GM12878 (cell line): ENCODE data around the gene PHC2. TPM values are rescaled to one million over a fixed set of nuclear protein-coding genes. Genes with fewer than 3 reads are reported as not detected.

Experiments used
- ATAC-seq: fragments of 200-7000 bp; cut with Tn5 transposase; 3 replicates; pipeline ENCODE4 v1.9.1; 2020; ENCODE audit warnings: mild to moderate bottlenecking, moderate library complexity
- BruUV-seq: library from RNA; stranded (reverse); fragments of 400-500 nt; replicated peaks from 2 replicates; lab custom pipeline; 2021; lab: Mats Ljungman, UMichigan
- CTCF ChIA-PET: fragments of 300-600 bp; sonication (Branson Sonifier 250); formaldehyde crosslinking; extraction: SDS; loops from one replicate; lab custom pipeline; 2021; ENCODE audit warnings: inconsistent platforms; lab: Yijun Ruan, JAX
- POLR2A ChIA-PET: fragments of 350-600 bp; formaldehyde crosslinking; extraction: SDS; loops from one replicate; lab custom pipeline; 2021; ENCODE audit warnings: inconsistent platforms; lab: Charles Lee
- RAD21 ChIA-PET: fragments of 300-600 bp; sonication (Branson Sonifier 250); formaldehyde crosslinking; loops from one replicate; lab custom pipeline; 2023; ENCODE audit warnings: antibody characterized with exemption; ENCODE audit not compliant: unreplicated experiment; lab: Charles Lee
- SMC1A ChIA-PET: fragments of 300-600 bp; sonication (Branson Sonifier 250); formaldehyde crosslinking; loops from one replicate; lab custom pipeline; 2023; ENCODE audit not compliant: unreplicated experiment, uncharacterized antibody; lab: Charles Lee
- DNase-seq: peaks from one replicate; pipeline ENCODE4 v3.0.0-alpha.2; 2011; ENCODE audit warnings: low read depth, low spot score
- FAIRE-seq: peaks from 3 replicates; lab custom pipeline; 2011; peaks lifted over from hg19 to GRCh38; lab: Jason Lieb, UNC
- H2AFZ ChIP-seq: 2 replicates; pipeline ENCODE4 v1.6.0; 2011; ENCODE audit warnings: low read depth, low read length, control low read depth; ENCODE audit not compliant: control insufficient read depth
- H3K27ac ChIP-seq: 2 replicates; pipeline ENCODE4 v1.5.1; 2011; ENCODE audit warnings: control low read depth; ENCODE audit not compliant: control insufficient read depth, insufficient read depth
- H3K27me3 ChIP-seq, 2 experiments: replicated peaks in 1 of 2; 2 replicates each; pipeline versions ENCODE4 v1.6.0 to v1.6.1; 2011; ENCODE audit warnings: low read length in 1 of 2; ENCODE audit not compliant: control insufficient read depth in 2 of 2, insufficient read depth in 2 of 2
- H3K36me3 ChIP-seq, 2 experiments: 2 replicates each; pipeline ENCODE4 v1.5.1; 2011; ENCODE audit warnings: low read length in 1 of 2; ENCODE audit not compliant: control insufficient read depth in 2 of 2, insufficient read depth in 2 of 2
- H3K4me1 ChIP-seq: 2 replicates; pipeline ENCODE4 v1.6.1; 2011; ENCODE audit warnings: mild to moderate bottlenecking, low read length, moderate library complexity, mixed read lengths; ENCODE audit not compliant: control insufficient read depth, insufficient read depth
- H3K4me2 ChIP-seq: 2 replicates; pipeline ENCODE4 v1.6.0; 2011; ENCODE audit warnings: control low read depth; ENCODE audit not compliant: control insufficient read depth, insufficient read depth
- H3K4me3 ChIP-seq: fragments of 200-600 bp; sonication (generic); 2 replicates; pipeline ENCODE4 v1.5.1; 2016
- H3K79me2 ChIP-seq: 2 replicates; pipeline ENCODE4 v1.6.0; 2011; ENCODE audit warnings: low read length; ENCODE audit not compliant: control insufficient read depth, insufficient read depth
- H3K9ac ChIP-seq: 2 replicates; pipeline ENCODE4 v1.8.0; 2011; ENCODE audit warnings: low read length, control low read depth, mixed read lengths; ENCODE audit not compliant: control insufficient read depth, insufficient read depth
- H3K9me3 ChIP-seq: replicated peaks from 3 replicates; pipeline ENCODE4 v1.5.1; 2011; ENCODE audit warnings: mild to moderate bottlenecking, low read length; ENCODE audit not compliant: control insufficient read depth, insufficient read depth
- H4K20me1 ChIP-seq: 2 replicates; pipeline ENCODE4 v1.6.0; 2011; ENCODE audit not compliant: control insufficient read depth, insufficient read depth
- IRF4 ChIP-seq: IDR thresholded peaks from 2 replicates; pipeline ENCODE4 v1.6.1; 2011; ENCODE audit warnings: low read depth, low read length
- PBX3 ChIP-seq: IDR thresholded peaks from 2 replicates; pipeline ENCODE4 v1.6.1; 2011; ENCODE audit warnings: mild to moderate bottlenecking, low read depth, low read length, moderate library complexity; ENCODE audit not compliant: insufficient replicate concordance
- SPI1 ChIP-seq: IDR thresholded peaks from 2 replicates; pipeline ENCODE4 v1.6.1; 2011; ENCODE audit warnings: low read depth, mild to moderate bottlenecking, low read length, moderate library complexity, borderline replicate concordance; ENCODE audit not compliant: insufficient read depth
- ZNF207 ChIP-seq: fragments of 450-650 bp; IDR thresholded peaks from 2 replicates; pipeline ENCODE4 v1.6.1; 2014; ENCODE audit warnings: antibody characterized with exemption, mild to moderate bottlenecking, borderline replicate concordance
- WGBS: methylation state at CpG from one replicate; pipeline ENCODE4 v1.1.6; 2016; ENCODE audit warnings: low lambda C conversion rate; ENCODE audit not compliant: insufficient replicate concordance, insufficient coverage; ENCODE audit errors: missing lambda C conversion rate; 5-methylcytosine and 5-hydroxymethylcytosine counted together
- in situ Hi-C: fragments of 300-500 bp; cut with MboI; formaldehyde crosslinking; loops from 9 replicates; pipeline ENCODE4 v1.14.3; 2018; ENCODE audit warnings: mixed read lengths
- intact Hi-C: fragments of 100-400 bp; cut with micrococcal nuclease; formaldehyde crosslinking; loops from one replicate; pipeline ENCODE4 v1.14.2; 2022; ENCODE audit not compliant: unreplicated experiment
- polyA plus RNA-seq, 11 experiments: library from polyadenylated mRNA; depleted of rRNA in 4 of 11; unstranded in 6 of 11; stranded (reverse) in 5 of 11; fragments of >200 nt; fragmentation: Nextera tagmentation in 4 of 11; fragmentation: Illumina TruSeq in 1 of 11; extraction: Ambion mirVana in 4 of 11; extraction: Trizol in 1 of 11; gene quantifications; 1 replicate in 1 of 11; 2 replicates in 10 of 11; pipeline versions ENCODE4 v1.2.1 to v1.2.3, GENCODE V29; 2011 to 2016; ENCODE audit warnings: inconsistent platforms in 2 of 11, missing spikeins in 2 of 11, low read depth in 1 of 11
- total RNA-seq, 4 experiments: library from RNA; depleted of rRNA in 3 of 4; stranded (reverse); fragments of >200 nt in 3 of 4; fragmentation: Illumina TruSeq in 1 of 4; extraction: Trizol in 1 of 4; gene quantifications; 2 replicates each; pipeline versions ENCODE4 v1.2.1 to v1.2.3, GENCODE V29; 2013 to 2021
- TF ChIP-seq, protein P1 (sequence below): fragments of 450-650 bp; IDR thresholded peaks from 2 replicates; pipeline ENCODE4 v1.6.1; 2017; ENCODE audit warnings: mild to moderate bottlenecking, moderate library complexity

Gene PHC2
- total and polyA plus RNA-seq, 10 of the 15 experiments (the other 5 are each of a cell fraction or from before 2014, with no cell fraction given), result 2.0 to 35.9 (median 16.4) TPM

DNA sequence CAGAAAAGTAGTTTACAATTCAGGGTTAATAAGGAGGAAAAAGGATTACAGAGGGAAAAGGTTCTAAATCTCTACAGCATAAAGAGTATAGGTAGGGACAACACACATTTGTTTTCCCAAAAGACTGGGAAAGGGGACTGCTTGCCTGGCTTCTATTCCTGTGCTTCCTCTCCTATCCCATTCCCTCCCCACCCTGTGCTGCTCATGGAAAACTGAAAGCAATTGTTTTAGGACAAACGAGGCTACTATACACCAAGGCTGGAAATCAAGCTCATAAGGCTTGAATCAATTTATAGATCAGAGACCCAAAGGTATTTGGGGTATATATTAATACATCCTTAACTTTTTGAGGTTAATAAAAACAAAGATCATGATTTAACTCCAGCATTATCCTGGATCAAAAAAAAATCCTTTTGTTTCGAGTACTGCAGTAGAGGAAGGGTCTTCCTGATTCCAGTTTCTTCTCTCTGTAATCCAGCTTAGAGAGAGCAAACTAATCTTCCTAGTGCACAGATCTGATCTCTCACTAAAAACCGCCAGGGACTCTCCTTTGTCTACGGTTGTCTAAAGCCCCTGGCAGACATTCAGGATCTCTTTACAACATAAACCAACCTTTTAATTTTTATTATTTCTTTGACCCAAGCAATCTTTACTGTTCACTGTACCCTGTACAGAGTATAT lies 72.6 kb downstream of the PHC2 start:
- 72% methylated on average over 4 of the region's 4 CpGs for WGBS
- Histone ChIP-seq H3K36me3 (no peaks in the 10 kb centered on the region), H2AFZ (no peak overlapping the region), H3K4me3 (no peak overlapping the region), H3K4me1 (no peaks in the 10 kb centered on the region), H3K9ac (no peak overlapping the region), H3K79me2 (no peaks in the 10 kb centered on the region), H3K9me3 (no peaks in the 10 kb centered on the region), H4K20me1 (no peaks in the 10 kb centered on the region), H3K4me2 (no peak overlapping the region), H3K27me3 (no peaks in the 10 kb centered on the region), H3K27ac (no peak overlapping the region)
- no peak for DNase-seq
- FAIRE-seq, result no peak
- RAD21 ChIA-PET, result no interaction called here
- SMC1A ChIA-PET, result interaction anchor here (1.3 to 2.4 kb wide), 2 partner anchors 62 to 113 kb away, joined by 3 to 10 read pairs; no protein-coding TSS in a partner anchor
- no peak for ATAC-seq
- POLR2A ChIA-PET, result no interaction called here
- intact Hi-C loops, result no loop called here
- TF ChIP-seq PBX3 (no peak), SPI1 (no peak), ZNF207 (no peak), IRF4 (no peak)
- TF ChIP-seq, protein P1, sequence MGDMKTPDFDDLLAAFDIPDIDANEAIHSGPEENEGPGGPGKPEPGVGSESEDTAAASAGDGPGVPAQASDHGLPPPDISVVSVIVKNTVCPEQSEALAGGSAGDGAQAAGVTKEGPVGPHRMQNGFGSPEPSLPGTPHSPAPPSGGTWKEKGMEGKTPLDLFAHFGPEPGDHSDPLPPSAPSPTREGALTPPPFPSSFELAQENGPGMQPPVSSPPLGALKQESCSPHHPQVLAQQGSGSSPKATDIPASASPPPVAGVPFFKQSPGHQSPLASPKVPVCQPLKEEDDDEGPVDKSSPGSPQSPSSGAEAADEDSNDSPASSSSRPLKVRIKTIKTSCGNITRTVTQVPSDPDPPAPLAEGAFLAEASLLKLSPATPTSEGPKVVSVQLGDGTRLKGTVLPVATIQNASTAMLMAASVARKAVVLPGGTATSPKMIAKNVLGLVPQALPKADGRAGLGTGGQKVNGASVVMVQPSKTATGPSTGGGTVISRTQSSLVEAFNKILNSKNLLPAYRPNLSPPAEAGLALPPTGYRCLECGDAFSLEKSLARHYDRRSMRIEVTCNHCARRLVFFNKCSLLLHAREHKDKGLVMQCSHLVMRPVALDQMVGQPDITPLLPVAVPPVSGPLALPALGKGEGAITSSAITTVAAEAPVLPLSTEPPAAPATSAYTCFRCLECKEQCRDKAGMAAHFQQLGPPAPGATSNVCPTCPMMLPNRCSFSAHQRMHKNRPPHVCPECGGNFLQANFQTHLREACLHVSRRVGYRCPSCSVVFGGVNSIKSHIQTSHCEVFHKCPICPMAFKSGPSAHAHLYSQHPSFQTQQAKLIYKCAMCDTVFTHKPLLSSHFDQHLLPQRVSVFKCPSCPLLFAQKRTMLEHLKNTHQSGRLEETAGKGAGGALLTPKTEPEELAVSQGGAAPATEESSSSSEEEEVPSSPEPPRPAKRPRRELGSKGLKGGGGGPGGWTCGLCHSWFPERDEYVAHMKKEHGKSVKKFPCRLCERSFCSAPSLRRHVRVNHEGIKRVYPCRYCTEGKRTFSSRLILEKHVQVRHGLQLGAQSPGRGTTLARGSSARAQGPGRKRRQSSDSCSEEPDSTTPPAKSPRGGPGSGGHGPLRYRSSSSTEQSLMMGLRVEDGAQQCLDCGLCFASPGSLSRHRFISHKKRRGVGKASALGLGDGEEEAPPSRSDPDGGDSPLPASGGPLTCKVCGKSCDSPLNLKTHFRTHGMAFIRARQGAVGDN, result no peak
- no TSS peak for BruUV-seq
- in situ Hi-C loops, result no loop called here
- CTCF ChIA-PET, result interaction anchor here (2.8 kb wide), 1 partner anchor 97 kb away, joined by 12 read pairs; no protein-coding TSS in a partner anchor
